ENCODE results near the gene ZNF439.

DNA sequence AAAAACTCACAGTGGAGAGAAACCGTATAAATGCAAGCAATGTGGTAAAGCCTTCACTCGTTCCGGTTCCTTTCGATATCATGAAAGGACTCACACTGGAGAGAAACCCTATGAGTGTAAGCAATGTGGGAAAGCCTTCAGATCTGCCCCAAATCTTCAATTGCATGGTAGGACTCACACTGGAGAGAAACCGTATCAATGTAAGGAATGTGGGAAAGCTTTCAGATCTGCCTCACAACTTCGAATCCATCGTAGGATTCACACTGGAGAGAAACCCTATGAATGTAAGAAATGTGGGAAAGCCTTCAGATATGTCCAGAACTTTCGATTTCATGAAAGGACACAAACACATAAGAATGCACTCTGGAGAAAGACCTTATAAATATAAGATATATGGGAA lies 19.7 kb downstream of the ZNF439 start:
- TF ChIP-seq, protein P1, sequence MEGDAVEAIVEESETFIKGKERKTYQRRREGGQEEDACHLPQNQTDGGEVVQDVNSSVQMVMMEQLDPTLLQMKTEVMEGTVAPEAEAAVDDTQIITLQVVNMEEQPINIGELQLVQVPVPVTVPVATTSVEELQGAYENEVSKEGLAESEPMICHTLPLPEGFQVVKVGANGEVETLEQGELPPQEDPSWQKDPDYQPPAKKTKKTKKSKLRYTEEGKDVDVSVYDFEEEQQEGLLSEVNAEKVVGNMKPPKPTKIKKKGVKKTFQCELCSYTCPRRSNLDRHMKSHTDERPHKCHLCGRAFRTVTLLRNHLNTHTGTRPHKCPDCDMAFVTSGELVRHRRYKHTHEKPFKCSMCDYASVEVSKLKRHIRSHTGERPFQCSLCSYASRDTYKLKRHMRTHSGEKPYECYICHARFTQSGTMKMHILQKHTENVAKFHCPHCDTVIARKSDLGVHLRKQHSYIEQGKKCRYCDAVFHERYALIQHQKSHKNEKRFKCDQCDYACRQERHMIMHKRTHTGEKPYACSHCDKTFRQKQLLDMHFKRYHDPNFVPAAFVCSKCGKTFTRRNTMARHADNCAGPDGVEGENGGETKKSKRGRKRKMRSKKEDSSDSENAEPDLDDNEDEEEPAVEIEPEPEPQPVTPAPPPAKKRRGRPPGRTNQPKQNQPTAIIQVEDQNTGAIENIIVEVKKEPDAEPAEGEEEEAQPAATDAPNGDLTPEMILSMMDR (IDR thresholded peaks at IDR 0.05; ENCODE audit: low read length), result no peak
- no peak for TF ChIP-seq EZH2 (IDR thresholded peaks at IDR 0.05; ENCODE audit: borderline replicate concordance, low read length)
